SK-N-MC (cell line): ENCODE results near the gene ANKRD35.
A peak's percentile ranks its signal among the peaks of the same experiment; 100 is the strongest.
"Not testable (repeated sequence)": the region's sequence is repeated elsewhere in the genome, so short reads cannot be mapped to it uniquely, and the experiment has no call there.

Experiments
- DNase-seq: peaks from one replicate; pipeline ENCODE4 v3.0.0-alpha.2; 2011; ENCODE audit warnings: low read depth, low spot score
- H3K27ac ChIP-seq: fragments of 200-600 bp; sonication (generic); 2 replicates; pipeline ENCODE4 v1.5.1; 2016; ENCODE audit warnings: mixed run types
- H3K36me3 ChIP-seq: fragments of 200-600 bp; sonication (generic); 2 replicates; pipeline ENCODE4 v1.6.1; 2017; ENCODE audit warnings: antibody characterized with exemption, low read length, mixed read lengths; ENCODE audit not compliant: insufficient read depth
- H3K4me3 ChIP-seq: fragments of 200-600 bp; sonication (generic); 2 replicates; pipeline ENCODE4 v1.5.1; 2016
- H3K9ac ChIP-seq: fragments of 200-600 bp; sonication (generic); 2 replicates; pipeline ENCODE4 v1.8.0; 2017; ENCODE audit warnings: mixed run types, mixed read lengths; ENCODE audit not compliant: insufficient read length
- H3K9me3 ChIP-seq: fragments of 200-600 bp; sonication (generic); 2 replicates; pipeline ENCODE4 v1.6.1; 2017; ENCODE audit warnings: low read depth, mild to moderate bottlenecking, antibody characterized with exemption, low read length, moderate library complexity, mixed read lengths
- EZH2 ChIP-seq: fragments of 200-600 bp; sonication (generic); IDR thresholded peaks from one replicate; pipeline ENCODE4 v1.6.1; 2017; ENCODE audit warnings: antibody characterized with exemption
- FOXP2 ChIP-seq: optimal IDR thresholded peaks from 2 replicates; pipeline ENCODE3; 2011; ENCODE audit warnings: mild to moderate bottlenecking, moderate library complexity; ENCODE audit not compliant: insufficient read depth; ENCODE audit errors: extremely low read length, control extremely low read depth
- POLR2AphosphoS5 ChIP-seq: IDR thresholded peaks from 2 replicates; pipeline ENCODE4 v1.6.1; 2012; ENCODE audit warnings: mild to moderate bottlenecking, low read depth, low read length, borderline replicate concordance

The ANKRD35 gene

DNA sequence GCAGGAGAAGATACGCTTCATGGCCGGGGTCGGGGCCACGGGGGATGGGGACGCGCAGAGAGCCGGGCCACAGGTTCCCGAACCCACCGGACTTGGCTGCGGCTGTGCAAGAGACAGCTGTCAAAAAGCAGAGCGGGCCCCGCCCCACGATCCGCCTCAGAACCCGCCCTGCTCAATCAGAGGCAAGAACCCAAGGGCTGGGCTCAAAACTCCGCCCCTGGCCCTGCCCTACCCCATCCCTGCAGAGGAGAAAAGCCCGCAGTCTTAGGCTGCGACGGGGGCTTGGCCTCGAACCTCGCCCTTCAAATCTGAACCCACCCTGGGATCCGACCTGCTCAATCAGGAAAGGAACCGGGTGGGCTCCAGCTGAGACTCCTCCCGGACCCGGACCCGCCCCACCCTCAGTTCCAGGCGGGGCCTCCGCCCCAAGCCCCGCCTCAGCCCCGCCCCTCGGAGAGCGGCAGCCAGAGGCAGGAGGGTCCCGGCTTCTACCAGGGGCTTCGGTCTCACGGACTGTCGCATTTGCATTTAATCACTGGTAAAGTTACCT, at the start of gene ANKRD35:
Gene ANKRD35 (minus strand): TSS at position 129 of the 550 bp plus-strand sequence. CDS start 108 bp downstream, at position 21.
- H3K27ac ChIP-seq: no peak within 1 kb of the TSS
- no peak for TF ChIP-seq FOXP2
- no peak for TF ChIP-seq EZH2
- no peak for TF ChIP-seq POLR2AphosphoS5

GRCh38 chr1:145932522-145933009, 46.9 kb upstream of the ANKRD35 start:
- peaks cover 23% of the 10 kb centered on the region for H3K36me3 ChIP-seq
- not testable (repeated sequence) for DNase-seq, H3K9me3 ChIP-seq, H3K27ac ChIP-seq, H3K4me3 ChIP-seq, H3K9ac ChIP-seq

More for the DNA sequence above, at the start of gene ANKRD35:
- H3K36me3 ChIP-seq: no peaks in the 10 kb centered on the region
- H3K9ac ChIP-seq: no peak within 1 kb of the TSS
- H3K9me3 ChIP-seq: no peaks in the 10 kb centered on the region
- peak within 1 kb of the TSS; percentile 91 for H3K4me3 ChIP-seq
- no peak for DNase-seq

DNA sequence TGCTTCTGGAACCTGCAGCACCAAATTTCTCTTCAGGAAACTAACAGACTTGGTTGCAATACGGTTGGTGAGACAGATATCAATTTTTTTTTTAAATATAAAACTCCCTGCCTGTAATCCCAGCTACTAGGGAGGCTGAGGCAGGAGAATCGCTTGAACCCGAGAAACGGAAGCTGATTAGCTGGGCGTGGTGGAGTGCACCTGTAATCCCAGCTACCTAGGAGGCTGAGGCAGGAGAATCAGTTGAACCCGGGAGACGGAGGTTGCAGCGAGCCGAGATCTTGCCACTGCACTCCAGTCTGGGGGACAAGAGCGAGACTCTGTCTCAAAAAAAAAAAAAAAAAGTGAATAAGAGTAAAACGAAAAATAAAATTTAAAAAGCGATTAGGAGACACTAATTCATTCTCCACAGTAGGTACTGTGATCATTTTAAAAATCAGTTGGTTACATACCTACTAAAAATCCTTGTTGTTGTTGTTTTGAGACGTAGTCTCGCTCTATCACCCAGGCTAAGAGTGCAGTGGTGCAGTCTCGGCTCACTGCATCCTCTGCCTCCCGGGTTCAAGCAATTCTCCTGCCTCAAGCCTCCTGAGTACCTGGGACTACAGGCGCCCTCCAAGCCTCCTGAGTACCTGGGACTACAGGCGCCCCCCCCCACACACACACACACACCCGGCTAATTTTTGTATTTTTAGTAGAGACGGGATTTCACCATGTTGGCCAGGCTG, 42.4 kb upstream of the ANKRD35 start:
- peak overlapping the region; percentile 100 for H3K4me3 ChIP-seq
- H3K27ac ChIP-seq: peak overlapping the region; percentile 99
- H3K9ac ChIP-seq: peak overlapping the region; percentile 100
- DNase-seq: no peak
- H3K36me3 ChIP-seq: peaks cover 19% of the 10 kb centered on the region
- no peaks in the 10 kb centered on the region for H3K9me3 ChIP-seq
- TF ChIP-seq FOXP2 (no peak), EZH2 (no peak), POLR2AphosphoS5 (no peak)

GRCh38 chr1:145927063-145927886, 41.6 kb upstream of the ANKRD35 start, which contains the start of gene RBM8A:
Gene RBM8A (minus strand): TSS chr1:145927484. CDS start chr1:145927426, 58 bp downstream.
- DNase-seq: peak; percentile 96
- H3K27ac ChIP-seq: peak within 1 kb of the TSS; percentile 99

DNA sequence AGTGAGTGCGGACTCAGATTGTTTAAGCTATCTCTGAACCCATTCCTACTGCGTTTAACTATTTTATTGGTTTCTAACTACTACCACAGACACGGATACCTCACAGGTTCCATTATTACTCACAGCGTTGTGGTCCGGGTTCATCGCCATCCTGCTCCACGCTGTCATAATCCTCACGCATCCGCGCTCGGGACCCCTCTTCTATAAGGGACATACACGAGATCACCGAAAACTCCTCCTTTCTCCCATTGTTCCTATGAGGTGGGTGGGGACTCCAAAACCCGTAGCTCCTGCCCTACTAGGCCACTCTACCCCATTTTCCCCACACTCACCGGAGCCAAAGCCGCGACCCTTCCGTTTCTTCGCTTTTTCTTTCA, 41.0 kb upstream of the ANKRD35 start:
- H3K9ac ChIP-seq: peak overlapping the region; percentile 100
- peak overlapping the region; percentile 100 for H3K4me3 ChIP-seq
- peak overlapping the region; percentile 89 for H3K27ac ChIP-seq
- no peak for TF ChIP-seq POLR2AphosphoS5
- TF ChIP-seq EZH2: no peak
- no peak for TF ChIP-seq FOXP2
- H3K36me3 ChIP-seq: peaks cover 21% of the 10 kb centered on the region
- H3K9me3 ChIP-seq: no peaks in the 10 kb centered on the region
- DNase-seq: no peak

More at GRCh38 chr1:145927063-145927886, 41.6 kb upstream of the ANKRD35 start, which contains the start of gene RBM8A:
- Histone ChIP-seq H3K4me3 (peak within 1 kb of the TSS; percentile 100), H3K9ac (peak within 1 kb of the TSS; percentile 100), H3K9me3 (no peaks in the 10 kb centered on the region), H3K36me3 (peaks cover 21% of the 10 kb centered on the region)
- TF ChIP-seq POLR2AphosphoS5: peak; percentile 96
- no peak for TF ChIP-seq FOXP2
- TF ChIP-seq EZH2: no peak

DNA sequence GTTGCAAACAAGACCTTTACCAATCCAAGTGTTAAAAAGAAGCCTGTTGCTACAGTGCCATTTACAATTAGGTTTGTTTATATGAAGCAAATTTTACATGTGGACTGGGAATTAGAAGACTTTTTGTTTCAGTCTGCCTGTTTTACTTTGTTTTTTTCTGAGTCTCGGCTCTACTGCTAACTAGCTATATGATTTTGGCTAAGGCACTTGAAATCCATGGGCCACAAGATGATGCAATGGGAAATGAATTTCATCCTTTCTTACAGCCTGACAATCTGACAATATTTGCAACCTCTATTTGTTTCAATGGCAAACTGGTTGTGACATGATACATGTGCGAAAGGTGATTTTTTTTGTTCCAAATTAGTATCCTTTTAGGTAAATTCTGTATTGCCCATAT, 36.6 kb upstream of the ANKRD35 start:
- H3K9me3 ChIP-seq: no peaks in the 10 kb centered on the region
- DNase-seq: no peak
- peak overlapping the region; percentile 57; the same call in 1 of the 2 replicates for H3K27ac ChIP-seq
- no peak overlapping the region for H3K9ac ChIP-seq
- H3K36me3 ChIP-seq: peaks cover 21% of the 10 kb centered on the region
- TF ChIP-seq FOXP2 (no peak), EZH2 (no peak), POLR2AphosphoS5 (no peak)
- H3K4me3 ChIP-seq: no peak overlapping the region

DNA sequence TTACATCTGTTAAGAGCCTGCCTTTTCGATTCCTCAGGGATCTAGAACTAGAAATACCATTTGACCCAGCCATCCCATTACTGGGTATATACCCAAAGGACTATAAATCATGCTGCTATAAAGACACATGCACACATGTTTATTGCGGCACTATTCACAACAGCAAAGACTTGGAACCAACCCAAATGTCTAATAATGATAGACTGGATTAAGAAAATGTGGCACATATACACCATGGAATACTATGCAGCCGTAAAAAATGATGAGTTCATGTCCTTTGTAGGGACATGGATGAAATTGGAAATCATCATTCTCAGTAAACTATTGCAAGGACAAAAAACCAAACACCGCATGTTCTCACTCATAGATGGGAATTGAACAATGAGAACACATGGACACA, 34.6 kb upstream of the ANKRD35 start:
- H3K27ac ChIP-seq, H3K4me3 ChIP-seq, H3K9me3 ChIP-seq, H3K36me3 ChIP-seq, H3K9ac ChIP-seq, DNase-seq: not testable (repeated sequence)

DNA sequence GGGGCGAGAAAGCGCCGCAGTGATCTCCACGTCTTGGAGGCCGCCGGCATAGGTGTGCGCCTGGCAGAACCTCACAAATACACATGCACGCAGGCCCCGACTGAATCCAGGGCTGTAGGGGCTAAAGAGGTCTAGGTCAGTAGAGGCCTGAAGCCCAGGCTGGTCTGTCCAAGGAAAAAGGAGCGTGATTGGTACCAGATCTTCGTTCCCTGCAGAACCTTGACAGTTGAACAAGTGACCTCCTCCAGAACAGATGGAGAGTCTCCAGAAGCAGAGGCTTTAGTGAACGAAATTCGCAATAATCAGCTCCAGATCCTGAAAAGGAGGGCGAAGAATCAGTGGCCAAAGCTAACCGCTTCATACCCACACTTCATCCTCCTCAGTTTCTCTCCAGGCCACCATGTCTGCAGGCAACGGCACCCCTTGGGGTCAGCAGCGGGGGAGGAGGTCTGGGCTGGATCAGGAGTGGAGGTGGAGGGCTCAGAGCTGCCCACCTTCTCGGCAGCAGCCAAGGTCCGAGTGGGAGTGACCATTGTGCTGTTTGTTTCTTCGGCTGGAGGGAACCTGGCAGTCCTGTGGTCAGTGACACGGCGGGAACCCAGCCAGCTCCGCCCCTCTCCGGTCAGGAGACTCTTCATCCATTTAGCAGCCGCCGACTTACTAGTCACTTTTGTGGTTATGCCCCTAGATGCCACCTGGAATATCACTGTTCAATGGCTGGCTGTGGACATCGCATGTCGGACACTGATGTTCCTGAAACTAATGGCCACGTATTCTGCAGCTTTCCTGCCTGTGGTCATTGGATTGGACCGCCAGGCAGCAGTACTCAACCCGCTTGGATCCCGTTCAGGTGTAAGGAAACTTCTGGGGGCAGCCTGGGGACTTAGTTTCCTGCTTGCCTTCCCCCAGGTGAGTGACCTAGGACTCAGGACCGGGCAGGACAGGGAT, 33.6 kb upstream of the ANKRD35 start:
- no peak for TF ChIP-seq POLR2AphosphoS5
- peak overlapping the region; percentile 84 for H3K27ac ChIP-seq

More for the DNA sequence above, 33.6 kb upstream of the ANKRD35 start:
- H3K36me3 ChIP-seq: peaks cover 9% of the 10 kb centered on the region
- H3K9me3 ChIP-seq: no peaks in the 10 kb centered on the region
- H3K4me3 ChIP-seq: peak overlapping the region; percentile 90
- H3K9ac ChIP-seq: peak overlapping the region; percentile 87
- no peak for DNase-seq
